ENCODE data around the gene SLC17A1.
"Not testable (repeated sequence)": the region's sequence is repeated elsewhere in the genome, so short reads cannot be mapped to it uniquely, and the experiment has no call there.

The SLC17A1 gene

GRCh38 chr6:25754535-25754934, 77.3 kb downstream of the SLC17A1 start, which contains the start of gene SLC17A4:
SLC17A4 (plus strand) TSS chr6:25754742; CDS start chr6:25761963, 7,221 bp downstream.
- no peak for DNase-seq

DNA sequence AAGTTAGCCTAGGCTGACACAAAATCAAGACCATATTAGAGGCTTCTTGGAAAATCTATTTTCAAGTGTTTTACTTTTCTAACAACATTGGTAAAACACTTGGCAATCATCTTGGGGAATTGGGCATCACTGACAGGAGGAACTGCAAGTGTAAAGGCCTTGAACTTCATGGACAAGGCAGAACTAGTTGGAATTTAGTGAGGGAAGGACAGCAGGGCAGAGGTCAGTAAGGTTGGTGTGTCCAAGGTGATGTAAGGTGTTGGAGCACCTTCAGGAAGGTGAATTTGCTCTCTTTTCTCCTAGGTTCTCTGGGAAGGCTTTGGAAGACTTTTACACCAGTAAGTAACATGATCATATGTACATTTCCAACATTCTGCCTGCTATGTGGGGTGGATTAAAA, 78.8 kb downstream of the SLC17A1 start:
- DNase-seq, result no peak

GRCh38 chr6:25750906-25751305, 80.9 kb downstream of the SLC17A1 start:
- no peak for DNase-seq

DNA sequence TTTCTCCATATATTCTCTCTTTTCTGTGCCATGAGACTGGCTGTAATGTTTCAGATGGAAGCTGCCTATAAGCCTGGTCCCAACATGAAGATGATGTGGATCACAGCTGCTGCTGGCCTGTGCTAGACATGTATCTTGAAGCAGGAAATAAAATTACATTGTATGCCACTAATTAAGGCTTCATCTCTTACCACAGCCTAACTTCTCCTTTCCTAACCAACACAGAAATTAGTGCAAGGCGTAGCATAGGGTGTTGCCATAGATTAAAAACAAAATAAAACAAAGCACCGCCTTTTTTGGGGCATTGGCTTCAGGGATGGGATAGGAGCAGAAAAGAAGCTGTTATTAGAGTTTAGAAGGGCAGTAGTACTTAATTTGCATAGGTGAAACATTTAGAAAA, 82.0 kb downstream of the SLC17A1 start:
- DNase-seq, result no peak

DNA sequence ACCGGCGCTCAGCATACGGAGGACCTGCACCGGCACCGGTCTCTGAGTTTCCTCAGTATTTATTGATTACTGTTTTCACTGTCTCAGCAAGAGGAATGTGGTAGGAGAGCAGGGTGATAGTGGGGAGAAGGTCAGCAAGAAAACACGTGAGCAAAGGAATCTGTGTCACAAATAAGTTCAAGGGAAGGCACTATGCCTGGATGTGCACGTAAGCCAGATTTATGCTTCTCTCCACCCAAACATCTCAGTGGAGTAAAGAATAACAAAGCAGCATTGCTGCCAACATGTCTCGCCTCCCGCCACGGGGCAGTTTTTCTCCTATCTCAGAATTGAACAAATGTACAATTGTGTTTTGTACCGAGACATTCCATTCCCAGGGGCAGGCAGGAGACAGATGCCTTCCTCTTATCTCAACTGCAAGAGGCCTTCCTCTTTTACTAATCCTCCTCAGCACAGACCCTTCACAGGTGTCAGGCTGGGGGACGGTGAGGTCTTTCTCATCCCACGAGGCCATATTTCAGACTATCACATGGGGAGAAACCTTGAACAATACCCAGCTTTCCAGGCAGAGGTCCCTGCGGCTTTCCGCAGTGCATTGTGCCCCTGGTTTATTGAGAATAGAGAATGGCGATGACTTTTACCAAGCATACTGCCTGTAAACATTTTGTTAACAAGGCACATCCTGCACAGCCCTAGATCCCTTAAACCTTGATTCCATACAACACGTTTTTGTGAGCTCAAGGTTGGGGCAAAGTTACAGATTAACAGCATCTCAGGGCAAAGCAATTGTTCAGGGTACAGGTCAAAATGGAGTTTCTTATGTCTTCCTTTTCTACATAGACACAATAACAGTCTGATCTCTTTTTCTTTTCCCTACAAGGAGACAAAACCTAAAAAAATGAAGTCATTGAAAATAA, 83.0 kb downstream of the SLC17A1 start:
- DNase-seq, result not testable (repeated sequence)

DNA sequence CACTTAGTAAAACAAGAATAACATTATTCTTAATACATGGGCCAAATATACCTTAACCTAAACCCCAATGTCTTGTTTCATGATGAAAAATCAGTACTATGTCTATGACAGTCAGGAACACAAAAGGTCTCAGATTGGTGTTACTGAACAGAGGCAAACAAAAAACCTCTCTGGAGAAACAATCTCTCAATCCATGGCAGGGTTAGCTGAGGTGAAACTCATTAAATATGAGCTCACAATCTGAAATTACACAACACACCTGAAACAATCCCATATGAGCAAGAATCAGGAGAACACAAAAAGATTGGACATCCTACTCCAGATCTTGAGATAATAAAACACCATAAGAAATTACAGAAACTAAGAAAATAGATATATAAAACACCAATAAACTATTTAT, 83.8 kb downstream of the SLC17A1 start:
- no peak for DNase-seq

- no peak for DNase-seq
Observed at GRCh38 chr6:25747477-25747876, 84.4 kb downstream of the SLC17A1 start.

DNA sequence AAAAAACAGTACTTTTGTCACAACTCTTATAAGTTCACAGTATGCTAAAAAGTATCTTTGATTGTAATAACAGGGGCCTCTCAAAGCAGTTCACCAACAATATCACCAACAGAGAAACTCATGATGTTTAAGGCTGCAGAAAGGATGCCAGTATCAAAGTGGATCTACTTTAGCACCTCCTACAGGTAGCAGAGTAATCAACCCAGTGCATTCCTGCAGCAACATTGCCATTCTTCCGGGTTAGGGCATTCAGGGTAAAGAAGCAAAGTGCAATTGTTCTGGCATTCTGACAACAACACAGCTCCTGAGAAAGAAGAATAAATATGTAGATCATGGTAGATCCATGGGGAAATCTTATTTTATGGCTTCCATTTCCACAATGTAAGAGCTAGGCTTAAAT, 84.9 kb downstream of the SLC17A1 start:
- DNase-seq, result no peak

- no peak for DNase-seq
Observed at GRCh38 chr6:25745836-25746235, 86.0 kb downstream of the SLC17A1 start.

DNA sequence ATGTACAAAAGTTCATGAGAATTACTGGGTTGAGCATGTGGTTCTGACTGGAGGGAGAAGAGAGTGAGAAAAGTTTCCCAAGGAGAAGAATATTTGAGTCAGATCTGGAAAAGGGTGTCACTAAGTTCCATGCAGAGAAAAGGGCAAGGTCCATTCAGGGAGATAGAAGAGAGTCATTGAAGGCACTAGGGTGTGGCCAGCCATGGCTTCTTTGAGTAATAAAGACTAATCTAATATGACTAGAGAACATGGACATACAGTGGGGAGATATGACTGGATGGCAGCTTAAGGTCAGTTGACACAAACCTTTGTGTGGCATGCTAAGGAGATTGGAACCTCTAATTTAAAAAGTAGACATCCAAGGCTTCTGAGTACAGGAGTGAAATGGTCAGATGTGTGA, 88.0 kb downstream of the SLC17A1 start:
- no peak for DNase-seq

GRCh38 chr6:25735261-25735660, 96.6 kb downstream of the SLC17A1 start:
- no peak for DNase-seq

Measured in NCI-H1436 treated with DMSO at 0.1 percent for 48 hours (cell line).